HFF-Myc (cell line): ENCODE data around the gene COQ10A.

Experiments used
- DNase-seq: peaks from one replicate; pipeline ENCODE4 v3.0.0-alpha.2; 2011; ENCODE audit warnings: low read depth; ENCODE audit errors: extremely low read depth
- H3K4me3 ChIP-seq: replicated peaks from 2 replicates; pipeline ENCODE4 v1.5.1; 2011; ENCODE audit warnings: low read depth, mild to moderate bottlenecking, control low read depth, low read length
- TF ChIP-seq, protein P1 (sequence below): IDR thresholded peaks from 2 replicates; pipeline ENCODE4 v1.5.1; 2012; ENCODE audit warnings: mild to moderate bottlenecking, low read depth, low read length, control low read depth; ENCODE audit errors: missing control alignments

Gene COQ10A

DNA sequence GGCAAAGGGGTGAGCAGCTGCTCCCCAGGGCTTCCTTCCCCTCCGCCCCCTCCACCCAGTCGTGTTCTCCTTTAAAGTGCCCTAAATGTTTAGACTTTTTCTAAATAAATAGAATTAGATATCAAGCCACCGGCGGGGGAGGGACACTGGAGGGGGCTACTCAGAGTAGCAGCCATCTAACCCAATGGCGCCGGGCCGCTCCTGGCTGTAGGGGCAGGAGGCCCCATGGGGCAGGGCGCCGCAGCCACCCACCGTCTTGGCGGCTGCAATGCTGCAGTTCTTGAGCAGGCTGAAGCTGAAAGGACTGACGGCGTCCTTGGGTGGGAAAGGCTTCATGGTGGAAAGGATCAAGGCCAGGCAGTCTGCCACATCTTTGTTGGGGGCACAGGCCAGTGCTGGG, 23.8 kb upstream of the COQ10A start:
- no peak for DNase-seq
- no peak overlapping the region for H3K4me3 ChIP-seq
- TF ChIP-seq, protein P1, sequence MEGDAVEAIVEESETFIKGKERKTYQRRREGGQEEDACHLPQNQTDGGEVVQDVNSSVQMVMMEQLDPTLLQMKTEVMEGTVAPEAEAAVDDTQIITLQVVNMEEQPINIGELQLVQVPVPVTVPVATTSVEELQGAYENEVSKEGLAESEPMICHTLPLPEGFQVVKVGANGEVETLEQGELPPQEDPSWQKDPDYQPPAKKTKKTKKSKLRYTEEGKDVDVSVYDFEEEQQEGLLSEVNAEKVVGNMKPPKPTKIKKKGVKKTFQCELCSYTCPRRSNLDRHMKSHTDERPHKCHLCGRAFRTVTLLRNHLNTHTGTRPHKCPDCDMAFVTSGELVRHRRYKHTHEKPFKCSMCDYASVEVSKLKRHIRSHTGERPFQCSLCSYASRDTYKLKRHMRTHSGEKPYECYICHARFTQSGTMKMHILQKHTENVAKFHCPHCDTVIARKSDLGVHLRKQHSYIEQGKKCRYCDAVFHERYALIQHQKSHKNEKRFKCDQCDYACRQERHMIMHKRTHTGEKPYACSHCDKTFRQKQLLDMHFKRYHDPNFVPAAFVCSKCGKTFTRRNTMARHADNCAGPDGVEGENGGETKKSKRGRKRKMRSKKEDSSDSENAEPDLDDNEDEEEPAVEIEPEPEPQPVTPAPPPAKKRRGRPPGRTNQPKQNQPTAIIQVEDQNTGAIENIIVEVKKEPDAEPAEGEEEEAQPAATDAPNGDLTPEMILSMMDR = no peak

DNA sequence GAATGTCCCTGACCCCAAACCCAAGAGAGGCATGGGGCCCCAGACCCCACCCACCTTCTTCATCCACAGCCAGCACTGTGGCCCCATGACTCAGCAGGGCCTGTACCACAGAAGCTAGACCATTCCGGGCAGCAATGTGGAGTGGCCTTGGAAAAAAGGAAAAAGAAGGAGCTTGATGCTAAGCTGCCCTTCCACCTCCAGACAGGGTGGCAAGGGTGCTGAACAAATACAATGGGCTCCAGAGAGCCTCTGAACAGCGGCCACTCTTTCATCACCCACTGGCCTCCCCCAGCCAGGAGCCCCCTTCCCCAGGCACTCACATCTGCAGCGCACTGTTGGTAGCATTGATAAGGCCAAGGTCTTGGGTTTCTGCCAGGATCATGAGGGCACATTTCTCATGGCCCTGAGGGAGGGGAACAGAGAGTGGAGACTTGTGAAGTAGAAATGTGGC, 23.0 kb upstream of the COQ10A start:
- DNase-seq = no peak
- no peak overlapping the region for H3K4me3 ChIP-seq
- TF ChIP-seq, protein P1 = no peak

DNA sequence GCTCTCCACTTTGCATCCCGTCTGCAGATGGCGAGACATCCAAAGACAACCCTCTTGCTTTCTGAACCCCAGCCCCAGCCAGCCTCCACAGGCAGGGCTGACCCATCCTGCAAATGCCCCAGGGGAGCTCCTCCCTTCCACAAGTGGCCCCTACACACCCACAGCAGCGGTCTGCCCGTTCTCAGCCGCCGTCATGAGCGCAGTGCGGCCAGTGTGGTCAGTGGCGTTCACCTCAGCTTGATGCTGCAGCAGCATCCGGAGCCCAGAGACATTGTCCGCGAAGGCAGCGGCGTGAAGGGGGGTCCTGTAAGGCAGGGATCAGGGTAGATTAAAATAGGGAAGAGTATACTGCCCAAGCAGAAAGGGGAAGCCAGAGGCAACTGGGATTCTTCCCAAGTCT, 22.2 kb upstream of the COQ10A start:
- TF ChIP-seq, protein P1 = no peak
- H3K4me3 ChIP-seq = no peak overlapping the region
- DNase-seq = no peak

DNA sequence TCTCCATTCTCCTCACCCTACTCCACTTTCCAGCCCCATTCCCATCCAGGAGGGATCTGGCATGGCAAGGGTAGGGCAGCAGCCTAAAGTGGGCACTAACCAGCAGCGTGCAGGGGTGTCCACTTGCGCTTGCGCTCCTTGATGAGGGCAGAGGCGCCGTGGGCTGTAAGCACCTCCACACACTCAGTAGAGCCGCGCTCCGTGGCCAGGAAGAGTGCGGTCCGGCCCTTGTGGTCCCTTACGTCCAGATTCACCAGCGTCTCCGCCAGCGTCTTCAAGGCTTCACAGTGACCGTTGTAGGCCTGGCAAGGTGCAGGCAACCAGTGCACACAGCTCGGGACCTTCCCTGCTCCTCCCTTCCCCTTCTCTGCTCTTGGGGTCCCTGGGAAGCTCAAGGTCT, 18.8 kb upstream of the COQ10A start:
- TF ChIP-seq, protein P1 = no peak
- no peak overlapping the region for H3K4me3 ChIP-seq
- DNase-seq = no peak

DNA sequence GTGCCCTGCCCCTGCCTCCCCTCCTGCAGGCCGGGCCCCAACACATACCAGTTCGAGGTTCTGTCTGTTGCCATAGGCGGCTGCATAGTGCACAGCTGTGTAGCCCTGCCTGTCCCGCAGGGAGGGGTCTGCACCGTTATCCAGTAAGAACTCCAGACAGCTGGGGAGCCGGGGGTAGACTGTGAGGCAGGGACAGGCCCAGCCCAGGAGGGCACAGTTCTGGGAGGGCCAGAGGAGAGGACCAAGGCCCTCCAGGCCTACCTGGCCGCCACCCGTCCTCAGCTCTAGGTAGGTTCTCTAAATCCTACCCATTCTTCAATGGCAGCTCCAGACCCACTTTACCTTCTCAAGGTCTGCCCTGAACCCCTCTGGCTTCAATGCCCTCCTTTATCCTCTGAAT, 18.0 kb upstream of the COQ10A start:
- DNase-seq = no peak
- H3K4me3 ChIP-seq = no peak overlapping the region
- TF ChIP-seq, protein P1 = no peak

DNA sequence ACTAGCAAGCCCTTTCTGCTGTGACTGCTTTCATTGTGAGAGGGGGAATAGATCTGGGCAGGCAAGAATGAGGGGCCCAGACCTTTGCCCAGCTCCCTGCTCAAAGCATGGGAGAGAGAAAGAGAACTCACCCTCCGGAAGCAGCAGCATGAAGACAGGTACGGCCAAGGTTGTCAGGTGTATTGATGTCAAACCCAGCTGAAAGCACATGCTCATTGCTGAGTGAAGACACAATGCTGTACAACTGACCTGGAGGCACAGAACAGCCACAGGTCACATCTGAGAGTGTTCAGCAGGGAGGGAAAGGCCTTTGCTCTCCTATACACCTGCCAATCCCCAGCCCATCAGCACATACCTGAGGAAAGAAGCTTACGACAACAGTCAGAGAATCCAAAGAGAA, 14.1 kb upstream of the COQ10A start:
- no peak for DNase-seq
- TF ChIP-seq, protein P1 = no peak

DNA sequence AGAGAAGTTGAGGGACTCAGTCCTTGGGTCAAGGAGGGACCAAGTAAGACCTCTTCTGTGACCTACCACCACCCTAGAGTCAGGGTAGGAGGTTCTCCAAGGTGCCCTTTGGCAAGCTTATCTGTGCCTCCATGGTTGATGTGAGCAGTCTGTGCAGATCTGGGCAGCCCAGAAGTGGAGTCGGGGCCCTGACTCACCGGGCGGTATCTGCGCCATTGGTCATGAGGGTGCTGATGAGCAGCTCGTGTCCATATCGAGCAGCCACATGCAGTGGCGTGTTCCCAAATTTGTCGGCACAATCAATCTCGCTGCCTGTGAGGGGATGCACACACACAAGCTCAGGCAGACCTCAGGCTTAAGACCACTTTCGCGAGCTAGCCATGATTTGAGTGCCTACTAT, 13.7 kb upstream of the COQ10A start:
- no peak overlapping the region for H3K4me3 ChIP-seq
- TF ChIP-seq, protein P1 = no peak
- DNase-seq = no peak

More for the DNA sequence above, 14.1 kb upstream of the COQ10A start:
- H3K4me3 ChIP-seq = no peak overlapping the region
